Progenitor cell of endocrine pancreas (in vitro differentiated cells): ENCODE measurements around the gene PRKCZ. TPM values are rescaled to one million over a fixed set of nuclear protein-coding genes. Genes with fewer than 3 reads are reported as not detected.

Experiments
- DNase-seq: peaks from one replicate; pipeline ENCODE4 v3.0.0; 2021; ENCODE audit warnings: low spot score; ENCODE audit not compliant: unreplicated experiment
- H3K27ac Mint-ChIP-seq: 2 replicates; pipeline ENCODE4 v1.8.0; 2021; ENCODE audit warnings: mild to moderate bottlenecking, moderate library complexity, mixed read lengths
- H3K27me3 Mint-ChIP-seq: 2 replicates; pipeline ENCODE4 v1.8.0; 2021; ENCODE audit warnings: mixed read lengths
- H3K36me3 Mint-ChIP-seq: 2 replicates; pipeline ENCODE4 v1.8.0; 2022; ENCODE audit warnings: mixed read lengths; ENCODE audit not compliant: insufficient read depth
- H3K4me1 Mint-ChIP-seq: 2 replicates; pipeline ENCODE4 v1.8.0; 2021; ENCODE audit warnings: low read depth, mixed read lengths
- H3K4me3 Mint-ChIP-seq: 2 replicates; pipeline ENCODE4 v1.8.0; 2021; ENCODE audit warnings: low read depth, mild to moderate bottlenecking, moderate library complexity, mixed read lengths
- H3K9me3 Mint-ChIP-seq: 2 replicates; pipeline ENCODE4 v1.8.0; 2021; ENCODE audit warnings: low read depth, mixed read lengths
- CTCF ChIP-seq: fragments of 200-600 bp; sonication (generic); IDR thresholded peaks from one replicate; pipeline ENCODE4 v1.5.0; 2021; ENCODE audit warnings: antibody characterized with exemption, mild to moderate bottlenecking; ENCODE audit not compliant: unreplicated experiment
- total RNA-seq: library from RNA; stranded (reverse); gene quantifications from 2 replicates; pipeline ENCODE4 v1.2.1, GENCODE V29; 2021

The PRKCZ gene
- total RNA-seq, 1 donor from 2014 or later: 71.5 TPM

- Mint-ChIP-seq H3K9me3 (no peaks in the 10 kb centered on the region), H3K4me1 (peaks cover 4% of the 10 kb centered on the region), H3K27me3 (no peaks in the 10 kb centered on the region), H3K36me3 (peaks cover 7% of the 10 kb centered on the region), H3K27ac (no peak overlapping the region), H3K4me3 (no peak overlapping the region)
- no peak for TF ChIP-seq CTCF
- DNase-seq: no peak
These were observed 4.3 kb downstream of the PRKCZ start for GRCh38 chr1:2054560-2054959.

GRCh38 chr1:2055911-2056575, 5.8 kb downstream of the PRKCZ start:
- TF ChIP-seq CTCF: no peak
- Mint-ChIP-seq H3K4me1 (peaks cover 4% of the 10 kb centered on the region), H3K36me3 (peaks cover 7% of the 10 kb centered on the region), H3K27ac (no peak overlapping the region), H3K4me3 (no peak overlapping the region), H3K9me3 (no peaks in the 10 kb centered on the region), H3K27me3 (no peaks in the 10 kb centered on the region)
- DNase-seq: no peak

- Mint-ChIP-seq H3K9me3 (no peaks in the 10 kb centered on the region), H3K4me3 (no peak overlapping the region), H3K36me3 (peaks cover 8% of the 10 kb centered on the region), H3K27me3 (no peaks in the 10 kb centered on the region), H3K4me1 (peaks cover 4% of the 10 kb centered on the region), H3K27ac (no peak overlapping the region)
- TF ChIP-seq CTCF: no peak
- no peak for DNase-seq
These were observed 6.9 kb downstream of the PRKCZ start for GRCh38 chr1:2056955-2057590.

GRCh38 chr1:2059290-2059953, 9.2 kb downstream of the PRKCZ start:
- peaks cover 6% of the 10 kb centered on the region for H3K9me3 Mint-ChIP-seq
- DNase-seq: no peak
- H3K27ac Mint-ChIP-seq: no peak overlapping the region
- no peak for TF ChIP-seq CTCF
- H3K4me1 Mint-ChIP-seq: no peaks in the 10 kb centered on the region
- H3K36me3 Mint-ChIP-seq: peaks cover 28% of the 10 kb centered on the region
- no peaks in the 10 kb centered on the region for H3K27me3 Mint-ChIP-seq
- no peak overlapping the region for H3K4me3 Mint-ChIP-seq

GRCh38 chr1:2060072-2060471, 9.9 kb downstream of the PRKCZ start:
- Mint-ChIP-seq H3K9me3 (peaks cover 11% of the 10 kb centered on the region), H3K4me3 (no peak overlapping the region), H3K36me3 (peaks cover 35% of the 10 kb centered on the region), H3K4me1 (no peaks in the 10 kb centered on the region), H3K27me3 (no peaks in the 10 kb centered on the region), H3K27ac (no peak overlapping the region)
- DNase-seq: no peak
- TF ChIP-seq CTCF: no peak
